Activated T-helper 9 cell treated with anti-CD3 and anti-CD28 coated beads, Interleukin-2, amount 50 U/mL, for 16 hours (primary cell): ENCODE data around the gene EXD3.

ENCODE experiments used
- DNase-seq: peaks from one replicate; pipeline ENCODE4 v3.0.0-alpha.2; 2020; ENCODE audit warnings: low read depth

Gene EXD3

GRCh38 chr9:137294091-137294680 is 128.8 kb downstream of the EXD3 start:
- no peak for DNase-seq

GRCh38 chr9:137293482-137294090 is 129.4 kb downstream of the EXD3 start:
- DNase-seq = no peak

- no peak for DNase-seq
These were observed 129.9 kb downstream of the EXD3 start for GRCh38 chr9:137293094-137293481.

- no peak for DNase-seq
These were observed 136.0 kb downstream of the EXD3 start for GRCh38 chr9:137286975-137287383.

- DNase-seq = no peak
These were observed 141.4 kb downstream of the EXD3 start for GRCh38 chr9:137281345-137282116.

GRCh38 chr9:137280474-137281344 is 142.3 kb downstream of the EXD3 start:
- DNase-seq = no peak

GRCh38 chr9:137279741-137280473 is 143.1 kb downstream of the EXD3 start:
- DNase-seq = no peak

- DNase-seq = no peak
These were observed 143.9 kb downstream of the EXD3 start for GRCh38 chr9:137278721-137279711.

GRCh38 chr9:137278061-137278701 is 144.8 kb downstream of the EXD3 start:
- DNase-seq = no peak

- no peak for DNase-seq
These were observed 145.5 kb downstream of the EXD3 start, which contains the start of gene TOR4A for GRCh38 chr9:137277329-137278041. Gene TOR4A (plus strand): TSS chr9:137277726. CDS start chr9:137278690, 964 bp downstream.

- no peak for DNase-seq
These were observed 146.3 kb downstream of the EXD3 start for GRCh38 chr9:137276473-137277328.

- no peak for DNase-seq
These were observed 147.1 kb downstream of the EXD3 start for GRCh38 chr9:137275588-137276472.

GRCh38 chr9:137275203-137275587 is 147.8 kb downstream of the EXD3 start:
- no peak for DNase-seq

GRCh38 chr9:137273611-137274320 is 149.2 kb downstream of the EXD3 start:
- no peak for DNase-seq

- no peak for DNase-seq
These were observed 149.9 kb downstream of the EXD3 start for GRCh38 chr9:137273095-137273490.
